HG02571 (cell line): ENCODE data around the gene SNX1.
"Not testable (repeated sequence)": the region's sequence is repeated elsewhere in the genome, so short reads cannot be mapped to it uniquely, and the experiment has no call there.

Experiments
- ATAC-seq: cut with Tn5 transposase; IDR thresholded peaks from one replicate; pipeline ENCODE4 v1.9.1; 2021; ENCODE audit warnings: mild to moderate bottlenecking, moderate library complexity; ENCODE audit not compliant: unreplicated experiment

The SNX1 gene

DNA sequence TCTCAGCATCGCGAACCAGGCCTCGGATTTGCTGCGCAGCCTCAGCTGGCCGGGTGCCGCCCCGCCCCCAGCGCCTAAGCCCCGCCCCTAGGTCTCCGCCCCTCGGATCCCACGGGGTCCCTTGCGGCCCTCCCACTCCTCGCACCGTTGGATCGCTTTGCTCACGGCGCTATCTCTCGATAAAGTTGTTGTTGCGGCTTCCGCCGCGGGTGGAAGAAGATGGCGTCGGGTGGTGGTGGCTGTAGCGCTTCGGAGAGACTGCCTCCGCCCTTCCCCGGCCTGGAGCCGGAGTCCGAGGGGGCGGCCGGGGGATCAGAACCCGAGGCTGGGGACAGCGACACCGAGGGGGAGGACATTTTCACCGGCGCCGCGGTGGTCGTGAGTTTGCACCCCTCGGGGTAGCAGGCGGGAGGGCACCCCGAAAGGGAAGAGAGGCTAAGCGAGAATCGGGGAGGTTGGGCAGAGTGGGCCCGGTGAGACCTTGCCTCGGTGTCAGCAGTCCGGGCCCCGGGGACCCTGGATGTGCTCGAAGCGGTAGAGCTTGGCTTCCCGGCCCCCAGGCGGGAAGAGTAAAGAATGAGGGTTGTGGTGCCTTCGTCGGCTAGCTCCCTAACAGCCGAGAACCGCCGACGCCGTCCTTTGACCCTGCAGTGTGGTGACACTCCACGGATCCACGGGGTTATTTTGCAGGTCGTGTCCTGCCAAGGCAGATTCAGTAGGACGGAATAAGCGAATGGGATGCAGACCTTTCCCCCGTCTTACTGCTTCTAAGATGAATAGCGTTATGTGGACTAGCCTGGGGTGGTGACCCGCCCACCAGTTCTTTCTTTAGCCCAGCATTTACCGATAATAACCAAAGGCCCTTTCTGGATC is at the start of gene SNX1:
SNX1 (plus strand) TSS at position 188 of the 873 bp plus-strand sequence; CDS start at position 220, 32 bp downstream.
- peak; percentile 34 for ATAC-seq

DNA sequence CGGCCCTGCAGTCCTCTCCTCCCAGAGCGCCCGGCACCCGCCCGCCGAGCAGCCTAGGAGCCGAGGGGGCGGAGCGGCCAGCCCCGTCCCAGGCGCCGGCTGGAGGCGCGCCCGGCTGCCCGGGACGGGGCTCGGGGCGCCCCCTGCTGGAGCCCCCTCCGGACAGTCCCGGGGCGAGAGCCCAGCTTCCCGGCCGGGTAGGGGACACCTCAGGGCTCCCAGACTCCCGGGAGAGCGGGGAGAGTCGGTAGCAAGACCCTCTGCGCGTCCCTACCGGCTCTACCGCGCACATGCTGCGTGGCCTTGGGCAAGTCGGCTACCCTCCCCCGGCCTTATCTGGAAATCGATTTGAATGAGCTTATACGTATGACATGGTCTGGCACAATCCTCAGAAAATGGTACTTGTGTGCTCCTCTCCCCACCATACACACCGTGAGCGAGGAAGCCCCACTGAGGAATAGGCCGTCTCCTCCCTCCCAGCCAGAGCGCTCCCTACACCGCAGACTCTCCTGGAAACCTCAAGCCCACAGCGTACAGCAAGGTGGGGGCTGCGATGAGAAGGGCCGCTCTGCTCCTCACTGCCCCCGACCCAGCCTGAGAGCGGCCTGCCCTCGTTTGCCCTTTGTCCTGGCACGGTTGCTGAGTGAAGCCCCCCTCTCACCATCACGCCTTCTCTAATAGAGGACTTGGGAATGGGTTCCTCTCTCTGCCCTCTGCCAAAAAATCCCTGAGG is 49.2 kb upstream of the SNX1 start, which contains the start of gene DAPK2:
DAPK2 (minus strand) TSS at position 65 of the 733 bp plus-strand sequence. CDS start 6,224 bp downstream, outside the sequence.
- ATAC-seq, result peak; percentile 45

DNA sequence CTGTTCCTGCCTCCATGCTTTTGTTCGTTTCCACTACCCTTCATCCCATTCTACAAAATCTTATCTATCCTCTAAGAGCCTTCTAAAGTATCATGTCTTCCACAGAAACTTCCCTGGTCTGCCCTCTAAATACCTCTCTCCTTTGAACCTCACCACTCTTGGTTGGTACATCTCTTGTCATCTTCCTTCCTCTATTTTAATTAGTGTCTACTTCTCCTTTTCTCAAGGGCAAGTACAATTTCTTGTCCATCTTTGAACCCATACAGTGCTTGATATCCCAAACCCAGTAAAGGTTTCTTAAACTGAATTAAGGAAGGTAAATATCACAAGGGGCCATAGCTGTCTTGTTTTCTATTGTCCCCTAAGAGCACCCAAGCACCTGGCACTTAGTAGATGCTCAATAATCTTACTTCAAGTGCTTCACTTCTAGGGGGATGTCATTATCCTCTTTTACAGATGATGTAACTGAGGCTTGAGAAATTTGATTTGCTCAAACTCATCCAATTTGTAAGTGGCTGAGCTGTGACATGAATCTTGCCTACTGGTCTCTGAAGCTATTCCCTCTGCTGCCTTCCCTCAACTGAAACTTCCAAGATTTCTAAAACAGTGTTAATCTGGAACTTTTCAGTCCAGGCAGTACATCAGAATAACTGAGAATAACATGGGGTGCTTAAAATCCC is 46.9 kb upstream of the SNX1 start:
- ATAC-seq, result no peak

- no peak for ATAC-seq
Observed at GRCh38 chr15:64050281-64051092, 45.3 kb upstream of the SNX1 start.

DNA sequence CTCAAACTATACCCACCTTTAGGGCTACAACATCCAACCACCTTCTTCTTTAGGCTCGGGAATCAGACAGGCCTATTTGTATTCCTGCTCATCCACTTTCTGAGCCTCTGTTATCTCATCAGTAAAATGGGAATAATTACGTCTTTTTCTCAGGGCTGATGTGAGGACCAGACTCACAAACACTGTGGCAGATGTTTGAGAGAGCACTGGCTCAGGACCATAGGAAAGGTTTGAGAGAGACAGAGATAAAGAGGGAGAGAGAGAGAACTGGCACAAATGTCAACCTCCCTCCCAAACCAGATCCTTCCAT is 44.7 kb upstream of the SNX1 start:
- ATAC-seq, result no peak

GRCh38 chr15:64051407-64052259 is 44.1 kb upstream of the SNX1 start:
- no peak for ATAC-seq

DNA sequence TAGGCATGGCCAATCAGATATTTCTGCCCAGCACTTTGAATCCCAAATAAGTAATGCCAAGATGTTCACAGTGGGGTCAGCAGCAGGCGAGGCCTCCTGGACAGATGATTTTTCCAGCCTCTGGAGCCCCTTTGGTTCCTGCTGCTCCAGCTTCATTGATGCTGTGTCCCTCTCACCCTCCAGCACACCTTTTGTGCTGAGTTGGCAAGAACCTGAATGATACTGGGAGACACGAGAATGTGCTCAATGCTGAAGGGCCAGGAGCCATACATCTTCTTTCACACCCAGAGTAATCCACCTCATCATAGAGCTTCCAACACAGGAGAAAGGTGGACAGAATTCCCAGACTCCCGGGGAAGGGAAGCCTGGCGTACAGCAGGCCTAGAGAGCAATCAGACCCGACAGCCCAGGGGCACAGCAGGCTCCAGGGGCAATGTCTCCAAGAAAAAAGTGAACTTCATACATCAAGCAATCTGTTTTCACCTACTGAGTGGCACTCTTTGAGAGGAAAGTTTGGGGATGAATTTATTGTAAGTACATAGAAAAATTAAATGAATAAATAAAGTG is 42.8 kb upstream of the SNX1 start:
- ATAC-seq, result no peak

- not testable (repeated sequence) for ATAC-seq
Observed at GRCh38 chr15:64053674-64054073, 42.1 kb upstream of the SNX1 start.

GRCh38 chr15:64058279-64058678 is 37.5 kb upstream of the SNX1 start:
- no peak for ATAC-seq

- not testable (repeated sequence) for ATAC-seq
Observed at GRCh38 chr15:64059104-64059503, 36.7 kb upstream of the SNX1 start.

DNA sequence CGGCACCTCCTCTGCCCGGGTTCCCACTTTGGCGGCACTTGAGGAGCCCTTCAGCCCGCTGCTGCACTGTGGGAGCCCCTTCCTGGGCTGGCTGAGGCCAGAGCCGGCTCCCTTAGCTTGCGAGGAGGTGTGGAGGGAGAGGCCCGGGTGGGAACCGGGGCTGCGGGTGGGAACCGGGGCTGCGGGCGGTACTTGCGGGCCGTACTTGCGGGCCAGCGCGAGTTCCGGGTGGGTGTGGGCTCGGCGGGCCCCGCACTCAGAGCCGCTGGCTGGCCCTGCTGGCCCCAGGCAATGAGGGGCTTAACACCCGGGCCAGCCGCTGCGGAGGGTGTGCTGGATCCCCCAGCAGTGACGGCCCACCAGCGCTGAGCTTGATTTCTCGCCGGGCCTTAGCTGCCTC is 35.1 kb upstream of the SNX1 start:
- no peak for ATAC-seq

GRCh38 chr15:64066451-64066850 is 29.3 kb upstream of the SNX1 start:
- no peak for ATAC-seq

GRCh38 chr15:64067564-64068030 is 28.2 kb upstream of the SNX1 start:
- no peak for ATAC-seq

GRCh38 chr15:64068133-64068532 is 27.6 kb upstream of the SNX1 start:
- ATAC-seq, result no peak

DNA sequence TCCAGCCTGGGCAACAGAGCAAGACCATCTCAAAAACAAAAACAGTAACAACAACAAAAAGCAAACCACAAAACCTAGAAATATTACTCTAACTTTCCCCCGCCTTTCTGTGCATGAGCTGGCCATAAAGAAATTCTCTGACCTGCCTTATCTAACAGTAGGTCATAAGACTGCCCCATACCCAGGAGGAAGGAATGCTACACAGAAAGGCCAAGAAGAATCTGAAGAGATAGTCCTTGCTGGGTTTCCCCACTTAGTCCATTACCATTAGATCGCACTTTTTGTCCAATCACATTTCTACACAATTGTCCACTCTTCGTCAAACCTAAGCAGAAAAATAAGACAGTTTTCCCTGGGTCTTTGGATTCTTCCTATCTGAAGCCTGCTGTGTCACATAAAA is 25.7 kb upstream of the SNX1 start:
- no peak for ATAC-seq

GRCh38 chr15:64070965-64071851 is 24.6 kb upstream of the SNX1 start:
- no peak for ATAC-seq

DNA sequence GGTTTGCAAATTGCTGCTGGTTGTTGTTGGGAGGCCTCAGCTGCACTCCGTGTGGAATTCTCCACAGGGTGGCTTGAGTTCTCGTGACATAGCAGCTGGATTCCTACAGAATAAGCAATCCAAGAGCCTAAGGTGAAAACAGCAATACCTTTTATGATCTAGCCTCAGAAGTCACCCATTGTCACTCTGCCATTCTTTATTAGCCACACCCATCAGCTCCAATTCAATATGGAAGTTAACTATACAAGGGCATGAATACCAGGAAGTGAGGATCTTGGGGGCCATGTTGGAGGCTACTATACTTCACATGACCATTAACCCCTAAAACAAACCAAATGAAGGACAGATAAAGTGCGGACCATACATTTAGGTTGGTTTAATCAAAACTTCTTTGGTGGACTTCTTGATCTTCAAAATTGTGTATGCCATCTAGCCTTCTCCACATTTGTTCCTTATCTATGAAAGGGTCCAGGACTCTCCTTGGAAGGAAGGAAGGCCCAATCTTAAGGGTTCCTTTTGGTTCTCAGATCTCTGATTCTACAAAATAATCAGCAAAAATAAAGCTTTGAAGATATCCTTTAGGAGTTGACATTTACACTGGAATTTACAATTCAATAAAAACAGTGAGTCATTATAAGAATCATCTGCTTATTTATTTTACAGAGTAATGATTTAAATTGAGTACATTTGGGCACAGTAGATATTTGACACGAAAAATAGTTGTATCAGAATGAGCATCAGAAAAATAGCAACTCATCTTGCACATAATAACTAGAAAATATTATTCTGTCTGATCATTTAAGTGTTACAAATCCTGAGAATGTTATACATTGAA is 23.6 kb upstream of the SNX1 start:
- ATAC-seq, result no peak
